ENCODE results near the gene VPS50.

- no peak for TF ChIP-seq POLR2A (IDR thresholded peaks at IDR 0.05; ENCODE audit: low read depth, low read length)
- TF ChIP-seq POLR2AphosphoS5 (IDR thresholded peaks at IDR 0.05; ENCODE audit: low read depth, low read length) = no peak
- TF ChIP-seq POU2F2 (IDR thresholded peaks at IDR 0.05; ENCODE audit: low read depth, low read length) = no peak
Observed at GRCh38 chr7:93332172-93332571, 100.0 kb downstream of the VPS50 start.
